ENCODE measurements around the gene RASGRF1.
"Not testable (repeated sequence)": the region's sequence is repeated elsewhere in the genome, so short reads cannot be mapped to it uniquely, and the experiment has no call there.

RASGRF1 gene

DNA sequence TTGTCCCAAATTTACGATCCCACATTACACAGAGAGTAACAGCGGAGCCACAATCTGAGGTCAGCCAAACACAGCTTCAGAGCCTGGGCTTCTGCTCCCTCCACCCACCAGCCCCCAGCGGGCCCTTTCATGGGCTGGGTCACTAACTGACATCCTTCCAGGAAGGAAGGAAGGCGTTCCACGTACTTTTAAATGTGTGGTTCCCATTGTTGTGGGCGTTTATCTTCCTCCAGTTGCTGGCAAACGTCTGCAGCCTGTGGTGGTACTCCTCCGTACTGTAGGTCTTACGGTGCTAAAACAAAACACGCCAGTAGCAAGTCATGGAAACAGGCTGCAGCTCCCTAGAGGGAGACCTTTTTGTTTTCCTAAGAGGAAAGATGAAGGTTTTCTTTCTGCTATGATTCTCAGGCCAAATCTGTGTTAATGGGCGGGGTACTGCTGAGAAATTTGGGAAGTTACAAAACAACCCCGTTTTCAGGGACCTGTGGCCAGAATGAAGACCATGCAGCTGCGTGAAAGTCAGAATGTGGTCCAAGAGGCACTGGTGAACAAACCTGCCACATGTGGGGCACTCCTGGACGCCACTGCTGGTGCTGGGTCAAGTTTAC, 153.3 kb downstream of the RASGRF1 start:
- H3K4me3 Mint-ChIP-seq = peak overlapping the region; percentile 20 to 53
- ATAC-seq = peak; percentile 67
- H3K27me3 Mint-ChIP-seq = peaks cover 20% of the 10 kb centered on the region
- peaks cover 36% of the 10 kb centered on the region for H3K4me1 Mint-ChIP-seq
- no peaks in the 10 kb centered on the region for H3K9me3 Mint-ChIP-seq
- peak in 1 of 2 donors; percentile 30 for DNase-seq
- H3K27ac Mint-ChIP-seq = peak overlapping the region; percentile 40 to 85

DNA sequence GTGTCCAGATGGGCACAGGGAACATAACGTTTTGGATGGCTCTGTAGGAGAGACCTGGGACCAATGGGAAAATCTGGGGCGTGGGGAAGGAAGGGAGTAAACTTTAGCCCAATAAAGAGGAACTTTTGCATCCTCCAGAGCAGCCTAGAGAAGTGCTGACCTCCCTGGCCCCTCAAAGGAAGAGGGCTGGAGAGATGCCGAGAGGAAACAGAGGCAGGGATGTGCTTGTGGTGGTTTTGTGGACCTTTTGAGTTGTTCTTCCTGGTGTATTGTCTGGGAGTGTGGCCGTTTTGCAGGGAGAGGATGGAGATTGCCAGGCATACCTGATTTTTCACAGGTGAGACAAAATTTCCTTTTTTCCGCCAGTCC, 155.9 kb downstream of the RASGRF1 start:
- Mint-ChIP-seq H3K27ac (peak overlapping the region in 1 of 2 donors; percentile 71), H3K4me1 (peaks cover 36% of the 10 kb centered on the region), H3K9me3 (no peaks in the 10 kb centered on the region), H3K27me3 (peaks cover 20% of the 10 kb centered on the region), H3K4me3 (no peak overlapping the region)
- ATAC-seq = no peak
- DNase-seq = no peak

DNA sequence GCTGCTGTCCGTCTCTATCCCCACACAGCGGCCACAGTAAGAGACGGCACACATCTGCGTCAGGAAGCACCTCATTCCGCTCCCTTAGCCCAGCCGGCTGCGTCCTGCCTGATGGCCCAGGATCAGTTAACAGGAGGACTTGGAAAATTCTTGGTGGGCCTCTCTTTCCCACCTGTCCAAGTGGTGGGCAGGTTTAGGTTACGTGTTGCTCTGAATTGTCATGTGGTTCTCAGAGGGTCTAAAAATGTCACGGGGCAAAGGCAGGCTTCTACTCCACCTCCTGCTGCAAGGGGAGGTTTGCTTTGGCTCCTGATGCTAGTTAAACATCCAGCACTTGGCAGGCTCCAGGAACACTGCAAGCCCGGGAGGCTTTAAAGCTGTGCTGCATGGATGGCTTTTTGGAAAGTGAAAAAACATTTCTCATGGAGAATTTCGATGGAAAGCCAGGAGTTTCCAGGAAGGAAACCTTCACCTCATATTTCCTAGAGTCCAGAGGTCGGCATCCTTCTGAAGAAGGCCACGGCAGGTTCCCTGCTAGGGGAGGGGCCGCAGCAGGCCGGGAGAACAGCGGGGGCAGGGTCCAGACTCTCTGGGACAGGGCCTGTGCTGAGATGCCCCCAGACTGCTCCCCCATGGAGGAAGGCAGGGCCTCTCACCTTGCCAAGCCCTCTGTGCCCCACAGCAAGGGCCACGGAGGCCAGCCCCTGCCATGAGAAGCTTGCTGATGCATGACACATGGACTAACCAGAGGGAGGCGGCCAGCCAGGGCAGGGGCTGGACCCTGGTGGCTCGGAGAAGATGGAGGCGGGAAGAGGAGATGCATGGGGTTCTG, 156.5 kb downstream of the RASGRF1 start:
- no peak overlapping the region for H3K4me3 Mint-ChIP-seq
- H3K9me3 Mint-ChIP-seq = no peaks in the 10 kb centered on the region

DNA sequence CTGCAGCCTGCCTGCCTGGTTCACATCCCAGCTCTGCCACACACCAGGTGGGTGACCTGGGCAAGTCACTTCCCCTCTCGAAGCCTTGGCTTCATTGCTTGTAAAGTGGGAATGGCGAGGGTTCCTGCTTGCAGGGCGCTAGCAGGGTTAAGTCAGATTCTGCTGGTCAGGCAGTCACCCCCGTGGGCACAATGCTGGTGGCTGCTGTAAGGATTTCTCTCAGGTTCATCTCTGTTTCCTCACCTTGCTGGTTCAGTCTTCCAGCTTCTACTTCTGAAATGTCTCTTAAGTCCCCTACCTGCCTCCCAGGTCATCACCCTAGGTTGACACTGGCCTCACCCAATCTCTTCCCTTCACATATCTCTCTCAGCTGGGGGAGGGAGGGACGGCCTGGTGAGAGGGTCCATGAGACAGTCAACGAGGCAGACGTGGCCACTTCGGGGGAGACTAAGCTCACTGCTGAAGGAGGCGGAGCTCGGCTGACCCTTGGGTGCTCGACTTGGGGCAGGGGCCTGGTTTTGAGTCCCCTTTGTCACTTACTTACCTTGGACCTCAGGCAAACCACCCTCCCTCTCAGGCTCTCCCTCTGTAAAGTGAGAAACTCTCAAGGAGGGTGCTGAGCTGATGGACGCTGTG, 157.3 kb downstream of the RASGRF1 start:
- ATAC-seq (no peak), DNase-seq (no peak)
- Mint-ChIP-seq H3K4me3 (no peak overlapping the region), H3K4me1 (peaks cover 25% of the 10 kb centered on the region), H3K27me3 (peaks cover 20% of the 10 kb centered on the region), H3K9me3 (no peaks in the 10 kb centered on the region), H3K27ac (peak overlapping the region in 1 of 2 donors; percentile 8)

More for the DNA sequence above, 156.5 kb downstream of the RASGRF1 start:
- peaks cover 20% of the 10 kb centered on the region for H3K27me3 Mint-ChIP-seq
- no peak for DNase-seq
- no peak for ATAC-seq
- peak overlapping the region in 1 of 2 donors; percentile 8 for H3K27ac Mint-ChIP-seq
- peaks cover 31% of the 10 kb centered on the region for H3K4me1 Mint-ChIP-seq

DNA sequence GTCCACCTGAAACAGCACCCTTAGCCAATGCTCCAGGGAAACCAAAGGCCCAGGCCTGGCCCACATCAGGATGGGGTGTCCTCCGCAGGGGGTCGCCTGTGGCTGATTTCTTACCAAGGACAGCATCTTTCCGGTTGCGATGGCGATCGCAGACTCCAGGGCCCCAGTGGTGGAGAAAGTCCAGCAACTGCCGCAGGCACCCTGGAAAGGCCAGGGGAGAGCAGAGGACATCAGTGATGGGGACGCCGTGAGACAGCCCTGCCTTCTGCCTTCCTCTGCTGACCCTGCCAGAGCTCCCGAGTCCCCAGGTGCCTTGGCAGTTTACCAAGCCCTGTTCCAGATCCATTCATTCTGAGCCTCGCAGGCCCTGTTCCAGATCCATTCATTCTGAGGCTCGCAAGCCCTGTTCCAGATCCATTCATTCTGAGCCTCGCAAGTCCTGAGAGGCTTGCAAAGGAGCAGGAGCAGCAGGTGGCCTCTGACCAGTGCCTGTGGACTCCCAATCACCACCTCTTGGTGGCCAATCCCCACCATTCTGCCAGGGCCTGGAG, 158.2 kb downstream of the RASGRF1 start:
- H3K27me3 Mint-ChIP-seq = peaks cover 20% of the 10 kb centered on the region
- H3K9me3 Mint-ChIP-seq = no peaks in the 10 kb centered on the region
- H3K27ac Mint-ChIP-seq = no peak overlapping the region
- no peak for ATAC-seq
- H3K4me1 Mint-ChIP-seq = peaks cover 17% of the 10 kb centered on the region
- DNase-seq = no peak
- H3K4me3 Mint-ChIP-seq = no peak overlapping the region

DNA sequence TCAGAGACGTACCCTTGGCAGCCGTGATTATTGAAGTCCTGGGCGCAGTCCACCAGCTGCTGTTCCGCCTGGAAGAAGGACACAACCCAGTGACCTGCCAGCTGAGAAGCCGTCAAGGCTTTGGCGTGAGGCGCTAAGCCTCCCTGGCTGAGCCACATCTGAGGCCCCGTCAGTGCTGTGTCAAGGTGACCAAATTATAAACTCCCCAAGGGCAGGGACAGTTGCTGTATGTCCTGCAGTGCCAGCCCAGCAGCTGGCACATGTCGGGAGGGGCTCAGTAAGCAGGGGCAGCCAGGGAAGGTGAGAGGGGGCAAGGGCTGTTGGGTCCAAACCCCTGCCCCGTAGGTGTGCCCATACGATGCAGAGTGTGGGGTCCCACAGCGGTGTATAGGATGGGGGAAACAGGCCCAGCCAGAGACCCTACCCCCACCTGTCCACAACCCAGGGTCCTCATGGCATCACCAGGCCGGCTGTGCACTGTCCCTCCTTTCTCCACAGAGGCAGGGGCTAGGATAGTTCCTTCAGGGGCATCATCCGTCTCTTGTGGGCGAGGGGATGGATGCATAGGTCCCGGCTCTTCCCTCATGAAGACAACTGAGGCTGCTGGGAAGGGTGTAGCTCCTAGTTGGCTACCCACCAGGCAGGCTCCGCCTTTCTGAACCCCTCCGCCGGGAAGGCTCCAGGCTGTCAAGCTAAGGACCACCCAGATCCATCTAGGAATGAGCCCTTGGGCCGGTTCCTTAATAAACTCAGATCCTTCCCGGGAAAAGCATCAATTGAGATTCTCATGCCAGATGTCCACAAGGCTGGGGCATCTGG, 158.9 kb downstream of the RASGRF1 start:
- H3K4me3 Mint-ChIP-seq = no peak overlapping the region
- H3K27me3 Mint-ChIP-seq = peaks cover 20% of the 10 kb centered on the region
- DNase-seq (no peak), ATAC-seq (peak; percentile 4)
- peaks cover 10% of the 10 kb centered on the region for H3K4me1 Mint-ChIP-seq
- no peaks in the 10 kb centered on the region for H3K9me3 Mint-ChIP-seq
- no peak overlapping the region for H3K27ac Mint-ChIP-seq

DNA sequence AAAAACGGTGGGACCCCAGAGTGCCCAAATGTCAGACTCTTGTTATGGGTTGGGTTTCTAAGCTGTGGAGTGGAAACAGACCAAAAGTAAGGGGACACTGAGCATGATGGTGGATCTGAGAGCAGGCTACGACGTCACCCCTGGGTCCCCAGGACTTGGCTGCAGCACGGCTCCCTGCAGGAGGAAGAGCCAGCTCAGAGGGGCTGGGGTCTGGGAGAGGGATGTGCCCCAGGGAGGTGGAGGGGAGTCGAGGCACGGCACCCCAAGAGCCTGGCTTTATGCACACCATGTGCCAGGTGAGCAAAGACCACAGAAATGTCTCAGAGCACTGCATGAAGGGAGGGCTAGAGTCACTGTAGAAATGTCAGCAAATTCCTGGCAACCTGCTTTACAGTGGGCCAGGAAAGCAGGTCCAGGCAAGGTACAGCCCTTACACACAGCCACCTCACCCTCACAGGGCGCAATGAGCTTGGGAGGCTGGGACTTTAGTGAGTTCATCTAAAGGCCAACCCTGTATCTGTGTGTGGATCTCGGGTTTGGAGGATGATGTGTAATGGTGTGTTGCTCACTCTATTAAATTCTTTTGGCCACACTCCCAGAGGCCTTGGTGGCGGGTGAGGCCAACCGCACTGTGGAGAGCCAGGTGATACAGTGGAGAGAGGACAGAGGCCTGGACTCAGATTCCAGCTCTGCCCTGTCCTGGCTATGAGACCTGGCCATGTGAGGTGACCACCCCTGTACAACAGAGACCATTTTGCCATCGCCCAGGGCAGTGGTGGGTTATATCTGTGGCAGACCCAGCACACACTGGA, 159.8 kb downstream of the RASGRF1 start:
- no peak for DNase-seq
- H3K27ac Mint-ChIP-seq = no peak overlapping the region
- no peak overlapping the region for H3K4me3 Mint-ChIP-seq
- peaks cover 1% of the 10 kb centered on the region for H3K4me1 Mint-ChIP-seq
- ATAC-seq = peak; percentile 13
- peaks cover 20% of the 10 kb centered on the region for H3K27me3 Mint-ChIP-seq
- H3K9me3 Mint-ChIP-seq = no peaks in the 10 kb centered on the region

DNA sequence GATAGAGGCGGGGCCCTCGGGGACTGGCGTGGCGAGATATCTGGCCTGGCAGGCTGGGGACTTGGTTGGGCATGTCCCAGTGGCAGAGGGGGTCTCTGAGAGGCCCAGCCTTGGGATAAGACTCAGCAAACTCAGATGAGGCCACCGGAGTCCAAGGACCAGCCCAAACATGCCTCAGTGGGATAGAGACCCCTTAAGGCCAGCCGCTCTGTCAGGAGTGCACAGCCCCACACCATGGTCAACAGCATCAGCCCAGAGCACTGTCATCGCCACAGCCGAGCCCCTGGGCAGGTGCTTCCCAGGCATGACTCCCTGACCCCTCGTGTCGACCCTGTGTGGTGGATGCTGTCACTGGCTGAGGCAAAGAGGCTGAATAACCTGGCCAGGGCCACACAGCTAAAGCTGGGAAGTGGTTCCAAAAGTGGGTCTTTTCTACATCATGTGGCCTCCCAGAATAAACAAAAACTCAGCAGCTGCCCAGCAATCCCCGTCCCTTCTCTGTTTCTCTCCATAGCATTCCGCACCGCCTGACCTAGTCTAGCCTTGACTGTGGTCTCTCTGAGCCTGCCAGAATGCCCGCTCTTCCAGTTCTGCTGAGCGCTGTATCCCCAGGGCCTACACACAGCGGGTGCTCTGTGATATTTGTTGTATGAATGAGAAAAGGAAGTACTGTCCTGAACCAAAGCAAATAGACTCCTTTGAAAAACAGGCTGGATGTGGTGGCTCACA, 160.9 kb downstream of the RASGRF1 start:
- H3K27ac Mint-ChIP-seq = peak overlapping the region in 1 of 2 donors; percentile 64
- DNase-seq (no peak), ATAC-seq (peak; percentile 8)
- H3K4me1 Mint-ChIP-seq = no peaks in the 10 kb centered on the region
- no peaks in the 10 kb centered on the region for H3K9me3 Mint-ChIP-seq
- H3K4me3 Mint-ChIP-seq = no peak overlapping the region
- H3K27me3 Mint-ChIP-seq = peaks cover 19% of the 10 kb centered on the region

DNA sequence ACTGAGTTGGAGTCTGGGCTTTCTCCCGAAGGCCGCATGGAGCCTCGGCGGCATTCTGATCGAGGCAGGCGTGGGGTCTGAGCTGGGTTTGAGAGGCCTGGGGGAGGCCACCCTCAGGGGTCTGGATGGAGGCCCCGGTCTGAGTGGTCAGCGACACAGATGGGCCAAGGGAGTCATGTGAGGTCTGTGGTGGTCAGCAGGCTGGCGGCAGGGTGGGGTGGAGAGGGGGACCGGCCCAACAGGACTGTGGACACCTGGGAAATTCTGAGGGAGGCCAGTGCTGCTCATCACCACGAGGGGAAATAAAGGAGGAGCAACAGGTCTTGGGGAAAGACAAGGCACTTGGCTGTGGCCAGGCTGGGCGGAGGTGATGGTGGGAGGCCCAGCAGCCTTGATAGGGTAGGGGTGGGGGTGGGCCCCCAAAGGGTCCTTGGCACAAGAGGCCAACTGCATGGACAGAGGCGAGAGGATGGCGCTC, 161.9 kb downstream of the RASGRF1 start:
- H3K4me1 Mint-ChIP-seq = no peaks in the 10 kb centered on the region
- ATAC-seq (no peak), DNase-seq (no peak)
- H3K9me3 Mint-ChIP-seq = no peaks in the 10 kb centered on the region
- H3K27me3 Mint-ChIP-seq = peaks cover 10% of the 10 kb centered on the region
- H3K27ac Mint-ChIP-seq = peak overlapping the region in 1 of 2 donors; percentile 84
- no peak overlapping the region for H3K4me3 Mint-ChIP-seq

DNA sequence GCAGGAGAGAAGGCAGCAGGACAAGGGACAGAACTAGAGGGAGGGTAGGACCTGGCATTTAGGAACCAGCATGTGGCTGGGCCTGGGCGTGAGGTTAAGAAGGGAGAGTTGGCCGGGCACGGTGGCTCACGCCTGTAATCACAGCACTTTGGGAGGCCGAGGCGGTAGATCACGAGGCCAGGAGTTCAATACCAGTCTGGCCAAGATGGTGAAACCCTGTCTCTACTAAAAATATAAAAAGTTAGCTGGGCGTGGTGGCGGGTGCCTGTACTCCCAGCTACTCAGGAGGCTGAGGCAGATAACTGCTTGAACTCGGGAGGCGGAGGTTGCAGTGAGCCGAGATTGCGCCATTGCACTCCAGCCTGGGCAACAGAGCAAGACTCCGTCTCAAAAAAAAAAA, 162.4 kb downstream of the RASGRF1 start:
- ATAC-seq, H3K9me3 Mint-ChIP-seq, H3K4me1 Mint-ChIP-seq, DNase-seq, H3K4me3 Mint-ChIP-seq, H3K27me3 Mint-ChIP-seq: not testable (repeated sequence)
- peak overlapping the region in 1 of 2 donors; percentile 84 for H3K27ac Mint-ChIP-seq

DNA sequence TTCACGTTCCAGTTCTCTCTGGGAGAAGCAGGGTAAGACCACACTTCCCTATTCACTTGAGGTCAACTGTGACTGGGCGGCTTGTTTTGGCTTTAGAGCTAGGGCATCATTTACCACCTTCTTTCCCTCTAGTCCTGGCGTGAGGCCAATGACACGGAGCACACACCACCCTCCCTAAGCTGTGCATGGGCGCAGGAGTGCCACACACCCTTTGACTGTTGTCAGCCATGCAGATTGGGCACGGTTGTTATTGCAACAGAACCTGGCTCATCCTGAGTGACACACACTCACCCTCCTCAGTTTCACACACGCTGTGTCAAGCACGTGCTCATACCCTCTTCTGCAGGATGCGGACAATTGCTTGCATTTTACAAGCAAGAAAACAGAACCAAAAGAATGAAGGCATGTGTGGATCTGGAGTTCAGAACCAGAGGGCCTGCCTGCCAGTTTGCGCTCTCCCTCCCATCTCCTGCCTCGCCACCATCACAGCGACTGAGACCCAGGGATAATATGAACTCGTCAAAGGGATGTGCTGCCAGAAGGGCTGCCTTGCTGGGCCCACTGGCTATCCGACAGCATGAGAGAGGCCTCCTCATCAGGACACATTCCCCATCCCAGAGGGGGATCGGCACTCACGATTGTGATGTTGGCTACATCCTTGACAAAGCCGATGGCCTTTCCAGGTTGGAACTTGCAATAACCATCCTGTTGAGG, 163.3 kb downstream of the RASGRF1 start:
- no peak for ATAC-seq
- no peaks in the 10 kb centered on the region for H3K4me1 Mint-ChIP-seq
- no peaks in the 10 kb centered on the region for H3K9me3 Mint-ChIP-seq
- H3K4me3 Mint-ChIP-seq = no peak overlapping the region
- DNase-seq = no peak
- no peak overlapping the region for H3K27ac Mint-ChIP-seq
- H3K27me3 Mint-ChIP-seq = no peaks in the 10 kb centered on the region

DNA sequence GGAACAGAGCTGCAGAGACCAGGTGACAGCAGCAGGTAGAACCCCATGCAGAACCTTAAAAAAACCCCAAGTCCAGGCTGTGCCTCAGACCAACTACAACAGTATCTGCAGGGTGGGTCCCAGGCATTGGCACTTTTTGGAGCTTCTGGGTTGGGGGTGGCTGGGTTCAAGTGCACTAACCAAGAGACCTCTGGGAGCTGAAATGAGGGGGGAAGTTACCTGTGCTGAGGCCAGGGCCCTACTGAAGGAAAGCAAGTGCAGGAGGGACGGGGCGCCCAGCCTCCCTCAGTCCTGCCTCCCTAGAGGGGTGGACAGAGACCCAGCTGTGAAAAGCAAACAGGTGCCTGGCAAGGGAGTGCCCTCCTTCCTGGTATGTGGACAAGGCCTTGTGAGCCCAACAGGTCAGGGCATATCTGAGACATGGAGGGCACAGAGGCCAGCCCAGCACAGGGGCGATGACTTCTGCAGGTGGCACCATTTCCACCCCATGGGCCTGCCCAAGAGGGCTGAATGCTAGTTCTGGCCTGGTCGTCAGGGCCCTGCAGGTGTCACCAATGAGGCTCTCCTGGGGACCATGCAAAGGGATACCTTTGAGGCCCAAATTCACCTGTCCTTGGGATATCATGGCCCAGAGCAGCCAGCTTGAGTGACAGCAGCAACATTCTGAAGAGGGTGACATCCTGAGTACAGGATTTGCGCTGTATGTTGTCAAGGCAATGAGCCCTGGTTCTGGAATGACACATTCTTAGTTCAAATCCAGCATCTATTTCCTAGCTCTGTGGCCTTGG, 164.4 kb downstream of the RASGRF1 start:
- H3K27ac Mint-ChIP-seq = peak overlapping the region in 1 of 2 donors; percentile 58

More for the DNA sequence above, 164.4 kb downstream of the RASGRF1 start:
- DNase-seq = no peak
- Mint-ChIP-seq H3K4me1 (no peaks in the 10 kb centered on the region), H3K27me3 (no peaks in the 10 kb centered on the region), H3K9me3 (no peaks in the 10 kb centered on the region), H3K4me3 (no peak overlapping the region)
- peak; percentile 24 for ATAC-seq

Measured in stimulated activated naive CD8-positive, alpha-beta T cell treated with anti-CD3 and anti-CD28 coated beads, Interleukin-15, amount 100 ng/mL, for 72 hours (primary cell).